HG03196 (cell line): ENCODE data around the gene BMP2K.
A peak's percentile ranks its signal among the peaks of the same experiment; 100 is the strongest.
"Not testable (repeated sequence)": the region's sequence is repeated elsewhere in the genome, so short reads cannot be mapped to it uniquely, and the experiment has no call there.

Experiments
- ATAC-seq: cut with Tn5 transposase; IDR thresholded peaks from one replicate; pipeline ENCODE4 v1.9.1; 2021; ENCODE audit not compliant: unreplicated experiment

The BMP2K gene

DNA sequence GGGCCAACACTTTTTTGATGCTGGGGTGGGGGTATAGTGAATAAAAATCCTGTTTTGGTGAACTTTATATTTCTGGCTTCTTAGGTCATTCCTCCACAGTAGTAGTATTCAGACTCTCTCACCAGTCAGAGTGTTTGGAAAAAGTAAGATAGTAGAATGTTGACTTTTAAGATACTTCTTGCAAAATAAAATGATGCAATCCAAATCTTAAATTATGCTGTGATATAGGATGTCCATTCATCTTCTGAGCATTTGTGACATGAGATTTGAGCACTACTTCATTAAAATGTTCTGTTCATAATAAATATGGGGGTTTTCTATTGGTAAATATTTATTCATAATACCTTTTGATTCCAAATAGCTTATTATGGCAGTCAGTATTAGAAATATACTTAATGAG lies 70.1 kb downstream of the BMP2K start:
- ATAC-seq: no peak

DNA sequence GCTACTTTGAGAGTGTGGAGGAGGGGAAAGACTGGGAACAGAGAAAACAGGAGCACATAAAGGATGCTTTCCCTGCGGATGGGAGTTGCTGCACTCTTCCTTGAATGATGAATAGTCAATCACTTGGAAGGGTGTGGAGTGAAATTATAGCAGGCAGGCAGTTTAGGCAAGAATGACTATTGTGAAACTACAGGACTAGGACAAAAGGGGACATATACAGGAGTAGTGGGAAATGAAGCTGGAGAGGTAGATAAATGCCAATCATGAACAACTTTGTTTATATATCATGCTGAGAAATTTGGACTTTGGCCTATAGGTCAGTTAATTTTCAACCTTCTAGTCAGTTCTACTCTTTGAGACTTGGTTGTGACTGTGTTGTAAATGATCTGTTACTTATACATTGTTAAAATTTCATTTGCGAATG lies 86.2 kb downstream of the BMP2K start:
- ATAC-seq: no peak

DNA sequence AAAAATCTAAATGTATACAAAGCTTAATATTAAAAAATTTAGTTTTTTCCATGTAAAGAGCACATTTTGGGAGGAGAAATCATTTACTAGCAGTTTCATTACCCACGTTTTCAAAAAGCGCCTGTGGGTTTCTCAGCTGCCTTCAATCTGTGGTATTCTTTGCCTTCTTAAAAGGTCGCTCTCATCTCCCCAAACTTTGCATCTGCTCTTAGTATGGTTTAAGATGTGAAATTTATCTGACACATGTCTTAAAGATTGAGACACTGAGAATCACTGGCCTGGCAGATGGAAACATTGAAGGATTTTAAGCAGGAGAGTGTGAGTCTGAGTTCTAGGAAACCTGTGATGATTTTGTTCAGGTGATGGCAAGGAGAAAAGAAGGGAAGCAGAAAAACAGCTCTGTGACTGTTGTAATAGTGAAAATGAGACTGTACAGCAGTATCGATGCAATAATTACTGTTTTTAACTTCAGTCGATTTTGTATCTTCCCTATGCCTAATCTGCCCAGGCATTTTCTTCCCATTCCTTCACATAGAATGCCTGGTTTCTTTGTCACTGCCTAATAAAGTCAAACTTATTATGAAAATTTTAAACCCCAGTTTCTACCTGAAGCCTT lies 87.2 kb downstream of the BMP2K start:
- ATAC-seq: no peak

DNA sequence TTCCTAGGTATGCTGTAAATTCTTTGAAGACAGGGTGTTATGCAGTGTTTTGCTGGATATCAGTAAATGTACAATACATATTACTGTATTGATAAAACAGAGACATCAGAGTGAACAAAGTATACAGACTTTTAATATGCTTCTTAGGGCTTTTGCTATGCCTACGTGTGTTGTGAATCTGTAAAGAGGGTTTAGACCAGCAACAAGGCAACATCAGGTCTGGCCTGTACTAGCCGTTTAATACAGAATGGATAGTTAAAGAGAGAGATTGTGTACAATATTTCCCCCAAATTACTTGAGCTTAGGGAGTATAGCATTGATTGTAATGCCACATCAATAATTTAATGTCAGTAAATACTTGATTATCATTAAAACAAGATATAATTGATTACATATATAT lies 87.8 kb downstream of the BMP2K start:
- peak; percentile 18 for ATAC-seq

DNA sequence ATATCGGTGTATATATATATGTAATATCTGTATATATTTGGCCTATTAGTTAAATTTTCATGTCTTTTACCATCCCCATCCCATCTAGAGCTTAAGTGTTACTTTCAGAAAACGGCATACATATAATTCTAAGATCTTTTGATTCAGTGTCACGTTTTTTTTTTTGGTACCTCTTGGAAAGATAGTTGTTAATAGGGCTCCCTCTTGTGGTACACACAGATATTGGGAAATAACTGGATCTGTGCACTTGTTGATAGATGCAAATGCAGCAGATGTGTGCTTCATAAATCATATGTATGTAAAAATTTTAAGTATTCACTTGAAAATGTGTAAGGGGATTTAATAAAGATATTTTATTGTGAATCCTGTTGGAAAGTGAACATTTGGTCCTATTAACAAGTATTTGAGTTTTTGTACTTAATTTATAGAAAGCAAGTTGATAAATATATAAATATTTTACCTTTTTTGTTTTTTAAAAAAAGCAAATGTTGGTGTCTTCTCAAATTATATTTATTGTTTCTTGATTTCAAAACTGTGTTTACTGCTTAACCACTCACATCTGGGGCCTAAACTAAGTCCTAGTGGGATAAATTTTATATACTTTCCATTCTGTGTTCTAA lies 88.4 kb downstream of the BMP2K start:
- peak; percentile 45 for ATAC-seq

DNA sequence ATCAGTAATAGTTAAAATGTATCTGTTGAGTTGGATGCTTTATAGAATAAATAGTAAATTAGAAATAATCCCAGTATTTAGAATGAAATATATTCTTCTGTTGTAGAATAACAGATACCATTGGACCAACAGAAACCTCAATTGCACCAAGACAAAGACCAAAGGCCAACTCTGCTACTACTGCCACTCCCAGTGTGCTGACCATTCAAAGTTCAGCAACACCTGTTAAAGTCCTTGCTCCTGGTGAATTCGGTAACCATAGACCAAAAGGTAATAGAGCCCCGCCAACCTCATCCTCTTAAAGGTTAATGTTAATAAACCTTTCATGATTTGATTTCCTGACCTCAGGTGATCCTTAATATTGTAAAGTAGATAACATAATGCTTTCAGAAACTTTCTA lies 89.3 kb downstream of the BMP2K start:
- no peak for ATAC-seq

DNA sequence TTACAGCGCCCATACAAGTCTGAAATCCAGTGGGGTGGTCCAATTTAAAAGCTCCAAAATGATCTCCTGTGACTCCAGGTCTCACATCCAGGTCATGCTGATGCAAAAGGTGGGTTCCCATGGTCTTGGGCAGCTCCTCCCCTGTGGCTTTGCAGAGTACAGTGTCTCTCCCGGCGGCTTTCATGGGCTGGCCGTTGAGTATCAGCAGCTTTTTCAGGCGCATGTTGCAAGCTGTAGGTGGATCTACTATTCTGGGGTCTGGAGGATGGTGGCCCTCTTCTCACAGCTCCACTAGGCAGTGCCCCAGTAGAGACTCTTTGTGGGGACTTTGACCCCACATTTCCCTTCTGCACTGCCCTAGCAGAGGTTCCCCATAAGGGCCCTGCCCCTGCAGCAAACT lies 92.6 kb downstream of the BMP2K start:
- ATAC-seq: not testable (repeated sequence)

DNA sequence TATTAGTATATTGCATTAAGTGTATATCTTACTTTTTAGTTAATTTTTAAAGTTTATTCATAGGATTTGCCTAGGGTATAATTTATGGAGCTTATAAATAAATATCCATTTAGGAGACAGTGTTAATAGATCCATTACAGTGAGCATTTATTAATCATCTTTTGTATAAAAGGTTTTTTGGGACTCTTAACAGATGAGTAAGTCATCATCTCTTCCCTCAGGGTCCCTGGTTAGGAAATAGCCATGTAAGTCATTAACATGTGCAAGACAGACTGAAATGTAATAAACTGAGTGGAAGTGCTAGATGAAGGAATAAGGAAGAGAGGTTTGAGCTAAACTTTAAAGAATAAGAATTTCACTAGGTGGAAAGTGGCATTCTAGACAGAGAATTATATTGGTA lies 93.9 kb downstream of the BMP2K start:
- no peak for ATAC-seq

DNA sequence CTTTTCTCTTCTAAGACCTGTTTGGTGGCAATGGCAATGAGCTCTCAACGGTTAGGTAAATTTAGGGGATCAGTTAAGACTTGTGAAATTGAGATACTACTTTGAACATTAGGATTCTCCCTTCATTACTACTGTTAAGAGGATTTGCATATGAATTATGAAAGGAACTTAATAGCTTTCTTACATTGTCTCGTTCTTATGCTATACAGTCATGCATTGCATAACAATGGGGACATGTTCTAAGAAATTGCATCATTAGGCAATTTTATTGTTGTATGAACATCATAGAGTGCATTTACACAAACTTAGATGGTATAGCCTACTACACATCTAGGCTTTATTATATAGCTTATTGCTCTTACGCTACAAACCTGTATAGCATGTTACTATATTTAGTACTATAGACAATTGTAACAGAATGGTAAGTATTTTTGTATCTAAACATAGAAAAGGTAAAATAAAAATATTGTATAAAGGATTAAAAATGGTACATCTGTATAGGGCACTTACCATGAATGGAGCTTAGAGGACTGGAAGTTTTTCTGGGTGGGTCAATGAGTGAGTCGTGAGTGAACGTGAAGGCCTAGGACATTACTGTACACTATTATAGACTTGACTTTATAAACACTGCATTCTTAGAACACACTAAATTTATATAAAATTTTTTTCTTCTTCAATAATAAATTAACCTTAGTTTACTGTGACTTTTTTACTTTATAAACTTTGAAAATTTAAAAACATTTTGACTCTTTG lies 100.6 kb downstream of the BMP2K start:
- ATAC-seq: no peak

DNA sequence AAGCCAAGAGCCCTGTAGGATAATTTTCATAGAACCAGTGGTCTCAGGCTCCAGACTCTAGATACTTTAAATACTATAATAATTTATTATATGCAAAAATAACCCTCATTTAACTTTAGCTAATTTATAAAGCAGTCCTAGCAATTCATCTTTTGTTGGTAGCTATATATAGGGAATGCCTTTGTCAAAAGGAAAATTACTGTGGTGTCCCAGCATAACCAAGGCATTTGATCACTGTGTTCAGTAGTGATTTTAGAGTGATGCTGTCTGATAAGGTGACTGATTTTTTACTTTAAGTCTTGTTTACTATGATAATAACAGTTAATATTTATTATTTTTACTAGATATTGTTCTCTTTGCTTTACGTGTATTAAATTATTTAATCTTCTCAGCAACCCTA lies 101.9 kb downstream of the BMP2K start:
- no peak for ATAC-seq

DNA sequence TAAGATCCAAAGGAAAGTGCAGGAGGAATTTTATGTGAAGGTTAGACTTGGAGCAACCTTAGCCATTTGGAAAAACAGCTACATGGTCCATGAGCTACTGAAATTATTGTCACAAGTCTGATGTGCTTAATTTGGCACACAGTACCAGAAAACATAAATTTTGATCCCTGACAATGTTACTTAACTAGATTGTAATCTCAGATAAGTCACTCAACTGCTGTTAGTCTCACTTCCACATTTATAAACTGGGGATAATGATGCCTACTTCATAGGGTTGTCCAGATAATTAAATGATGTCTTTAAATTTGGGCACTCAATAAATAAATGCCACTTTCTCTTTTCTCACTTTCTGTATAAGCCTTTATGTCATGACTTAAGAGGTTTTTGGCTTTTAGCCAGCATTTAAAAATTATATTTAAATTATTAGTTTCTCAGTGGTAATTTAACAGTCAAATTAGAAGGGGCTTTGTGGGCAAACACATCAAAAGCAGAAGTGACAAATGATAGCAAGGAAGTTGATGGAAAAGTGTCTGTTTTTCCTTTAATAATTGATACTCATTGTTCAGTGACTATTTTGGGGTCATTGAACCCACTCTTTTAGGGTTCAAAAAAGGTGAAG lies 104.8 kb downstream of the BMP2K start:
- no peak for ATAC-seq

DNA sequence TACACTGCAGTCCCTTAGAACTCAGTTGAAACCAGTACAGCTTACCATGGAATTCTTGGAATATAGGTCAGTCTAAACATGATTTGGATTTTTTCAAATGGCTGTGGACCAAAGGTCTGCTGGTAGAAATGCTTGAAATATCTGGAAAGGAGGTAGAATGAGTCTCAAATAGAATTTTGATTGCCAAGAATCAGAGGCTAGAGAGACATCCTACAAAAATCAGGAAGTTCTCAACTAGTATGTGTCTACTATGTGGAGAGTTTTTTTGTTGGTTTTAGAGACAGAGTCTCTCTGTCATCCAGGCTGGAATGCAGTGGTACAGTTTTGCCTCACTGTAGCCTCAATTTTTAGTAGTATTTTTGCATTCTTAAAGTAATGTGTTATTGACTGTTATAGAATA lies 109.4 kb downstream of the BMP2K start:
- no peak for ATAC-seq

DNA sequence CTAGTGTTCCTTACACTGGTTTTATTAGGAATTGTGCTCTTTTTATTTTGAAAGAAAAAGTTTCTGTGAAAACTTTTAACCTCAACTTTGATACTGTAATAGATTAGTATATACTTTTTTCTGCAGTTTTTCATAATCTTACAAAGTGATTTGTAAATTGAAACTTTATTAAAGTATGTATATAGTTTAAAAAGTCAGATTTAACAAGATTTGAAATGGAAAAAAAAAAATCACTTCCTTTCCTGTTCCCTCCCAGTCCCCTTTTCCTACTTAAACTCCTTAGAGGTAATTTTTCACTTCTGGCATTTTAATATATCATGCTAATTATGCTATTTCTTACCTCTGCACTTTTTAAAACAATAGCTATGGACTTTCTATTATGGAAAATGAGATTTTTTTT lies 113.8 kb downstream of the BMP2K start:
- ATAC-seq: no peak

DNA sequence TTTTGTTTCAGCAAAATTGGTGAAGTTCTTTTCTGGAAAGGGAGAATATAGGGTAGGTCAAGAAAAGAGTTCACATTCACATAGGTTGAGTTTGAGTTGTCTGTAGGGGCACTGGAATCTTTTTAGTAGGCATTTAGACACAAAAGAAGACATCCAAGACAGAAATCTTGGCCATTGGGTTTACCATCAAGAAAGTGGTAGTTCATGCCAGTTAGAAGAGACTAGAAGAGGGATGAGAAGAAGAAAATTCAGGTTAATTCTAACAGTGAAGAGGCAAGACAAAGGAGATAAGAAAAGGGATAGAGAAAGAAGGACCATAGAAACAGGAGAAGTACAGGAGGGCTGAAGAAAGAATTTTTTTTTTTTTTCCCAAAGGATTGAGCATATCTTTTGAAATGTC lies 123.2 kb downstream of the BMP2K start:
- ATAC-seq: no peak

DNA sequence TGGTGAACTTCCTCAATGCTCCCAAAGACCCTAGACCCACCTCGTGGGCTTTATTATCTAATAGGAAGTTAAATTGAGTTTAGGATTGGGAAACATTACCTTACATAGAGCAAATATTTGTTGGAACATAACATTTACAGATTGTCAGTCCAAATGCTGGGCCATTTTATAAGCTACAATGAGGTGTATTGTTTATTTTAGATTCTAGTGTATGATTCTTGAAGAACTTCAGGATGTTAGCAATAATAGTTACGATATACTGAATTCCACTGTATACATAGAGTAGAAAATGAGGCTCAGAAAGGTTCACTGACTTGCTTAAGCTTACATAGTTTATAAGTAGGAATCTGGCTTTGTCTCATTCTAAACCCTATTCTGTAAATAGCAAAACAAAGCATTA lies 125.7 kb downstream of the BMP2K start:
- ATAC-seq: no peak

DNA sequence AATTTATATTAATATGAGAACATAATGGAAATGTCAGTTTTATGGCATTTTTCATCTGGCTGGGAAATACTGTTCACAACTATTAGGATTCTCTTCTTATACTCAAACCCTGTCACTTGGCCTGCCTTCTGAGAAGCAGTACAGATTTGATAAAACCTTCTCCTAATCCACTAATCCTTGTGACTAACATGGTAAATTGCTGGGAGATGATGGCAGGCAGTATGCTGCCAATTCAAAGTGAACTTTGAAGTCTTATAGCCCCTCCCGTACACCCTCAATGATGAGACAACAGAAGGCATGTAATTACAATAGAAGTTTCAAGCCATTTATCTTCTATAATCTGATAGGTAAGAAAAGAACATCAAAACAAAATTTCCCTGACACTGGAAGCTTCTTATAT lies 126.1 kb downstream of the BMP2K start:
- no peak for ATAC-seq

DNA sequence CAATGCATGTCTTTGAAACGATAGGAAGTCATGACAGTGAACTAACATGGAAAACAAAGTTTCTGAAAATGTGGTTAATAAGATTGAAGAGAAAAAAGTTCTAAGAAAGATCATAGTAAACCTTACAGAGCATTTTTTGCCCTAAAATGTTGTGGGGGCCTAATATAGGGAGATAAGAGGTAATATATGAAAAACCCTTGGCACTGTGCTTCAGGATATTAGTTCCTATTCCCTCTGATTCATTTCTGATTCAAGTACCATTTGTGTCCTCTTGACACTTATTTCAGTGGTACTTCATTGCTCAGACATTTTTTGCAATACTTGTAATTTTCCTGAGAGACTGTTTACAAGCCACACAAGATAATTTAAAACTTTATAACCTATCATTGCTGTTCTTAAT lies 128.0 kb downstream of the BMP2K start:
- no peak for ATAC-seq

DNA sequence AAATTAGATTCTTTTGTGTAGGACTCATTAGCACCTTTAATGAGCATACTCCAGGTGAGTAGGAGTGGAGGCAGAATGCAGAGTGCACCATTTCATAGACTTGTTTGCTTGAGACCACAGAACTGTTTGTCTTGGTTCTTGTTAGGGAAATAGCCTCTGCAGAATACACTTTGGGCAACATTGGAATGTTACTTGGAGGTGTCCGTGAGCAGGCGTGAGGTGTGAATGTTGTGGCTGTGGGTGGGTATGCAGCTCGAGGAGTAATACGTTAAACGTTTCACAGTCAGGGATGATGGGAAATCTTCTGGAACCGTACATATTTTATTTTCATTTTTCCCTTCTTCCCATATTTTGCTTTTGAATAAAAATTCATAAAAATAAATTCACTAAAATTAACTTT lies 131.5 kb downstream of the BMP2K start:
- no peak for ATAC-seq

DNA sequence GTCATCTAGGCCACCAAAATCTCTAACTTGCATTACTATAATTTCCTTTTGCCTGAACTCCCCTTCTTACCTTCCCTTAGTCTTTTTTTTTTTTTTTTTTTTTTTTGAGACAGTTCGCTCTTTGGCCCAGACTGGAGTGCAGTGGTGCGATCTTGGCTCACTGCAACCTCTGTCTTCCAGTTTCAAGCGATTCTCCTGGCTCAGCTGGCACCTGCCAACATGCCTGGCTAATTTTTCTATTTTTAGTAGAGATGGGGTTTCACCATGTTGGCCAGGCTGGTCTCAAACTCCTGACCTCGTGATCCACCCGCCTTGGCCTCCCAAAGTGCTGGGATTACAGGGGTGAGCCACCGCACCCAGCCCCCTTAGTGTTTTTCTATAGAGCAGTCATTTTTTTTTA lies 132.8 kb downstream of the BMP2K start:
- not testable (repeated sequence) for ATAC-seq

DNA sequence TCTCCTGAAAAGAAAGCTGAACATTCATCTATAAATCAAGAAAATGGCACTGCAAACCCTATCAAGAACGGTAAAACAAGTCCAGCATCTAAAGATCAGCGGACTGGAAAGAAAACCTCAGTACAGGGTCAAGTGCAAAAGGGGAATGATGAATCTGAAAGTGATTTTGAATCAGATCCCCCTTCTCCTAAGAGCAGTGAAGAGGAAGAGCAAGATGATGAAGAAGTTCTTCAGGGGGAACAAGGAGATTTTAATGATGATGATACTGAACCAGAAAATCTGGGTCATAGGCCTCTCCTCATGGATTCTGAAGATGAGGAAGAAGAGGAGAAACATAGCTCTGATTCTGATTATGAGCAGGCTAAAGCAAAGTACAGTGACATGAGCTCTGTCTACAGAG lies 134.5 kb downstream of the BMP2K start:
- no peak for ATAC-seq

DNA sequence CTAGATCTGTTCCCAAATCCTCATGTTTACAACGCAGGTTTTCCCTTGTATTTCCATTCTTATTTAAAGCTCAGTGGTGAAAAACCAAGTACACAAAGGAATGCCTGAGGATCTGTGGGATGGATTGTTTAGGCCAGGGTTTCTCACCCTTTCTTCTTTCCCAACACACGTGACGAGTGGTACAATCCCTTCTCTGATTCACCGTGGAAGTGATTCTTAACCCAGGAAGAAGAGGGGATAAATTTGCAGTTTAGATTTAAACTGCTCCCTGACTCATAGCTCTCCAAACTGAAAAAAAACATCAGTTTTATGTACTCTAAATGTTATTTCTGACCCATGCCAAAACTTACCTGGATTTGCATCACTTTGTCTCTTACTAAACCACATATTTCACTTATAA lies 146.1 kb downstream of the BMP2K start:
- ATAC-seq: no peak
